SIG-M5 treated with dmso at 0.1 percent for 504 hours (cell line): ENCODE data around the gene FSIP1.

Experiments
- DNase-seq: peaks from one replicate; lab custom pipeline; 2025; ENCODE audit not compliant: unreplicated experiment; lab: John Stamatoyannopoulos, UW

FSIP1 gene

DNA sequence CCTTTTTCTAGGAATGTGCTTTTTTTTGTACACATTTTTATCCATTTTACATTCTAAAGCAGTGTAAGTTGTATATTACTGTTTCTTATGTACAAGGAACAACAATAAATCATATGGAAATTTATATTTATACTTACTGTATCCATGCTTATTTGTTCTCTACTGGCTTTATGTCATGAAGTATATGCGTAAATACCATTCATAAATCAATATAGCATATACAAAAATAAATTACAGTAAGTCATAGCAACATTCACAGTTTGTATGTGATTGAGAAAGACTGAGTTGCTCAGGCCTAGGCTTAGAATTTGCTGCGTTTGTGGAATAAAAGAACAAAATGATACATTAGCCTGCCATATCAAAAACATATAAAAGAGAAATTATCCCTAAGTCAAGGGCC is 185.3 kb downstream of the FSIP1 start:
- DNase-seq = no peak

DNA sequence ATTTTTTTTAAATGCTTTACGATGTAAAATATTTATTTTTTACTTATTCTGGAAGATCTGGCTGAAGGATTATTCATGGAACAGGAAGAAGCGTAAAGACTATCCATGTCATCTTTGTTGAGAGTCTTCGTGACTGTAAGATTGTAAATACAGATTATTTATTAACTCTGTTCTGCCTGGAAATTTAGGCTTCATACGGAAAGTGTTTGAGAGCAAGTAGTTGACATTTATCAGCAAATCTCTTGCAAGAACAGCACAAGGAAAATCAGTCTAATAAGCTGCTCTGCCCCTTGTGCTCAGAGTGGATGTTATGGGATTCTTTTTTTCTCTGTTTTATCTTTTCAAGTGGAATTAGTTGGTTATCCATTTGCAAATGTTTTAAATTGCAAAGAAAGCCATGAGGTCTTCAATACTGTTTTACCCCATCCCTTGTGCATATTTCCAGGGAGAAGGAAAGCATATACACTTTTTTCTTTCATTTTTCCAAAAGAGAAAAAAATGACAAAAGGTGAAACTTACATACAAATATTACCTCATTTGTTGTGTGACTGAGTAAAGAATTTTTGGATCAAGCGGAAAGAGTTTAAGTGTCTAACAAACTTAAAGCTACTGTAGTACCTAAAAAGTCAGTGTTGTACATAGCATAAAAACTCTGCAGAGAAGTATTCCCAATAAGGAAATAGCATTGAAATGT is 186.1 kb downstream of the FSIP1 start:
- no peak for DNase-seq

DNA sequence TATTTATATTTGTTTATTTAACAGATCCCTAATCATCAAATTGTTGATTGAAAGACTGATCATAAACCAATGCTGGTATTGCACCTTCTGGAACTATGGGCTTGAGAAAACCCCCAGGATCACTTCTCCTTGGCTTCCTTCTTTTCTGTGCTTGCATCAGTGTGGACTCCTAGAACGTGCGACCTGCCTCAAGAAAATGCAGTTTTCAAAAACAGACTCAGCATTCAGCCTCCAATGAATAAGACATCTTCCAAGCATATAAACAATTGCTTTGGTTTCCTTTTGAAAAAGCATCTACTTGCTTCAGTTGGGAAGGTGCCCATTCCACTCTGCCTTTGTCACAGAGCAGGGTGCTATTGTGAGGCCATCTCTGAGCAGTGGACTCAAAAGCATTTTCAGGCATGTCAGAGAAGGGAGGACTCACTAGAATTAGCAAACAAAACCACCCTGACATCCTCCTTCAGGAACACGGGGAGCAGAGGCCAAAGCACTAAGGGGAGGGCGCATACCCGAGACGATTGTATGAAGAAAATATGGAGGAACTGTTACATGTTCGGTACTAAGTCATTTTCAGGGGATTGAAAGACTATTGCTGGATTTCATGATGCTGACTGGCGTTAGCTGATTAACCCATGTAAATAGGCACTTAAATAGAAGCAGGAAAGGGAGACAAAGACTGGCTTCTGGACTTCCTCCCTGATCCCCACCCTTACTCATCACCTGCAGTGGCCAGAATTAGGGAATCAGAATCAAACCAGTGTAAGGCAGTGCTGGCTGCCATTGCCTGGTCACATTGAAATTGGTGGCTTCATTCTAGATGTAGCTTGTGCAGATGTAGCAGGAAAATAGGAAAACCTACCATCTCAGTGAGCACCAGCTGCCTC is 187.1 kb downstream of the FSIP1 start:
- DNase-seq = no peak

- DNase-seq = no peak
Measured at GRCh38 chr15:39594446-39595337, 187.9 kb downstream of the FSIP1 start.

- no peak for DNase-seq
Measured at GRCh38 chr15:39593656-39594445, 188.8 kb downstream of the FSIP1 start.

- no peak for DNase-seq
Measured at GRCh38 chr15:39593071-39593655, 189.5 kb downstream of the FSIP1 start.

DNA sequence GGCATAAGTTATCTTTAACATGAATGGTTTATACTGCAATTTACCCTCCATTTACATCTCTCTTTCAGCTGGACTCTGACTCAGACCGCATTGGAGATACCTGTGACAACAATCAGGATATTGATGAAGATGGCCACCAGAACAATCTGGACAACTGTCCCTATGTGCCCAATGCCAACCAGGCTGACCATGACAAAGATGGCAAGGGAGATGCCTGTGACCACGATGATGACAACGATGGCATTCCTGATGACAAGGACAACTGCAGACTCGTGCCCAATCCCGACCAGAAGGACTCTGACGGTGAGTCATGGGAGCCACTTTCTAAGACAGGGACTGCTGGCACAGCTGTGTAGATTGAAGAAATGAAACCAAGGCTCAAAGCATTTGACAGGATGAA is 190.1 kb downstream of the FSIP1 start:
- no peak for DNase-seq

DNA sequence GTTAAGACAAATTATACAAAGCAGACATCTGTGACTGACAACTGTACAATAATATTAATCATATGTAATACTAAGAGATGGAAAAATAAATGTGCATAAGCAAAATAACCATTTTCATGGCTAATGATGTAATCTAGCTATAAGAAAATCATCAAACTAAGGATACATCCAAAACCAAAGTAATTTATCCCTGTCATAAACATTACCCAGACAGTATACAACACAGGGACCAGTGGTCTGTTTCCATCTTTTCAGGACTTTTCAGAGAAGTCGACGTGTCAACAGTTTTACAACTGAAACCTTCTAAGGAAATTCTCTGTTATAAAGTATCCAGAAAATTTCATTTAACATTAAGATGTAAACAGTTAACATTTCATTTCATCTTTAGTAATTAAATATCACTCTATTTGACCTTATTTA is 190.7 kb downstream of the FSIP1 start:
- DNase-seq = no peak

GRCh38 chr15:39591141-39591895 is 191.3 kb downstream of the FSIP1 start:
- DNase-seq = no peak

DNA sequence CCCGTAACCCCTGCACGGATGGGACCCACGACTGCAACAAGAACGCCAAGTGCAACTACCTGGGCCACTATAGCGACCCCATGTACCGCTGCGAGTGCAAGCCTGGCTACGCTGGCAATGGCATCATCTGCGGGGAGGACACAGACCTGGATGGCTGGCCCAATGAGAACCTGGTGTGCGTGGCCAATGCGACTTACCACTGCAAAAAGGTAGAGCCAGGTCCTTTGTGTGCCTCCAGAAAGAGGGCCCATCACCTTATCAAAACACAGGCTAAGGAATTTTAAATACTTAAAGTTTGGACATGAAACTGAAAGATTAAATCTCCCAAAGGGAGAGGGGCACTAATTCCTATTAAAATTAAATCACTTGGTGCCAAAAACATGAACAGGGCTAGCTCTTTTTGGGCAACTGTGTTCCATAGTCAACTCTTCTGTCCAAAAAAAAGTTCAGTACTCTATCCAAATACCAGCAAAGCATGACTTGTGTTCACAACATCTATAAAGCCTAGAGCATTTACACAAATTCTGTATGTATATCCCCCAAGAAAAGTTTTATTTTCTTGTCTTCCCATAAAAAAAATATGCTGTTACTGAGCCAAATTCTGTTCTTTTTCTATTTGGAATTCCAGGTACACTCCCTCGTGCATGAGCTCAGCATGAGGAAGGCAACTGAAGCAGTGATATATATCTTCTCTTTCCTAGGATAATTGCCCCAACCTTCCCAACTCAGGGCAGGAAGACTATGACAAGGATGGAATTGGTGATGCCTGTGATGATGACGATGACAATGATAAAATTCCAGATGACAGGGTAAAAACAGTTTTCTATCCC is 192.6 kb downstream of the FSIP1 start:
- no peak for DNase-seq

DNA sequence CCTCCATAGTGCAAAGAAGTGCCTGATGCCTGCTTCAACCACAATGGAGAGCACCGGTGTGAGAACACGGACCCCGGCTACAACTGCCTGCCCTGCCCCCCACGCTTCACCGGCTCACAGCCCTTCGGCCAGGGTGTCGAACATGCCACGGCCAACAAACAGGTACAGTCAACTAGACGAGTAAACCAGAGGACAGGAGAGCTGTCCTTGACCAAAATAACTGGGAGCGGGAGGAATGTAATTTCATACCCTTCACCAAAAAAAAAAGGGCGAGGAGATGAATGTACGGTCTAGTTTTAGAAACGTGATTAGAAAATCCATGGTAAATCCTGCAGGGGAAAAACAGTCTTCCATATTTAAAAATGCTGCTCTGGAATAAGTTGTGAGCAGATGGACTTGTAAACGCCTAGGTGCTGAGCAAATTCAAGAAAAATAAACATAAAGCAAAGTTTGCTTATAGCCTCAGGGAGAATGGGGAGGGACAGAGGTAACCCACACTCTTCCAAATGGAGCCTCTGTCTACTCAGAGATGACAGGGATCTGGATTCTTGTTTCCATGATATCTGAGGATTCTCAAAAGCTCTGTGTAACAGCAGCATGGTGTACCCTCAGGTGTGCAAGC is 193.3 kb downstream of the FSIP1 start:
- DNase-seq = no peak

DNA sequence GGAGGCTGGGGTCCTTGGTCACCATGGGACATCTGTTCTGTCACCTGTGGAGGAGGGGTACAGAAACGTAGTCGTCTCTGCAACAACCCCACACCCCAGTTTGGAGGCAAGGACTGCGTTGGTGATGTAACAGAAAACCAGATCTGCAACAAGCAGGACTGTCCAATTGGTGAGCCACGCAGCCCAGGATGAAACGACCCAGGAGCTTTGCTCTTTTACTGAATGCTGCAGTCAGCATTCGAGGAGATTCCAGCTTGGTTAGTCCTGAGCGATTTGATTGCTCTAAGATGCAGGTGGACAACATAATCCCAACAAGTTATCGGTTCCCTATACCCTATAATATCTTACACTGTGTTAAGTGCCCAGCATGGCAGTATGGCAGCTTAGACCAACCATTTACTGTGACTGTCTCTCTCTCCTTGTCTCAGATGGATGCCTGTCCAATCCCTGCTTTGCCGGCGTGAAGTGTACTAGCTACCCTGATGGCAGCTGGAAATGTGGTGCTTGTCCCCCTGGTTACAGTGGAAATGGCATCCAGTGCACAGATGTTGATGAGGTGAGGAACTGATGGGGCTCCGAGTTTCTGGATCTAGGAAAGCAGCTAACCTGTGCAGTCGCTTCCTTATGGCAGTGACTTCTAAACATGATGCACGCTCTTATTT is 194.0 kb downstream of the FSIP1 start:
- no peak for DNase-seq

DNA sequence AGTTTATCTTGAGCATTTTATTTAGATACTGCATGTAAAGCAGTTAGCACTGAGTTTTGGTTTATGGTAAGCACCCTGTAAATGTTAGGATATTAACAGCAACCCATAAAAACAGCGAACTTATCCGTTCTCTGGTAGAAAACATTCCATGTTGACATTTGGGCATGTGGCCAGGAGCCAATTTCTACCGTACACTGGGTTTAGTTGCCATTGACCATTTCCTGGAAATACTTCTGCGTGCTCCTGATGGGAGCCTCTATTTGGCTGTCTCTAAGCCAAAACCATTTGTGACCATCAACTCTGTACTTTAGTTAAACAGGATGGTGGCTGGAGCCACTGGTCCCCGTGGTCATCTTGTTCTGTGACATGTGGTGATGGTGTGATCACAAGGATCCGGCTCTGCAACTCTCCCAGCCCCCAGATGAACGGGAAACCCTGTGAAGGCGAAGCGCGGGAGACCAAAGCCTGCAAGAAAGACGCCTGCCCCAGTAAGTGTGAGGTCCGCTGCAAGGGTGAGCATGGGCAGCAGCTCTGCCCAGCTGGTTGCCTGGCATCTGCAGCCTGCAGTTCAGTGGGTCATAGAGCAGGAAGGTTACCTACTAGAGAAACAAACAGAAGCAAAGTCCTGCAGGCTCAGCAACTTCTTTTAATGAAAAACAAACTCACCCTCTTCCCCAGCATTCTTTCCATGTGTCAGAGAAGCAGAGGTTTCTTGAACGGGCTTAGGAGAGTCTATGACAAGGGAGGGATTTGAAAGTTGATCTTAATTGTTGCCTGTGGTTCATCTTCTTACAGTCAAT is 194.7 kb downstream of the FSIP1 start:
- no peak for DNase-seq

DNA sequence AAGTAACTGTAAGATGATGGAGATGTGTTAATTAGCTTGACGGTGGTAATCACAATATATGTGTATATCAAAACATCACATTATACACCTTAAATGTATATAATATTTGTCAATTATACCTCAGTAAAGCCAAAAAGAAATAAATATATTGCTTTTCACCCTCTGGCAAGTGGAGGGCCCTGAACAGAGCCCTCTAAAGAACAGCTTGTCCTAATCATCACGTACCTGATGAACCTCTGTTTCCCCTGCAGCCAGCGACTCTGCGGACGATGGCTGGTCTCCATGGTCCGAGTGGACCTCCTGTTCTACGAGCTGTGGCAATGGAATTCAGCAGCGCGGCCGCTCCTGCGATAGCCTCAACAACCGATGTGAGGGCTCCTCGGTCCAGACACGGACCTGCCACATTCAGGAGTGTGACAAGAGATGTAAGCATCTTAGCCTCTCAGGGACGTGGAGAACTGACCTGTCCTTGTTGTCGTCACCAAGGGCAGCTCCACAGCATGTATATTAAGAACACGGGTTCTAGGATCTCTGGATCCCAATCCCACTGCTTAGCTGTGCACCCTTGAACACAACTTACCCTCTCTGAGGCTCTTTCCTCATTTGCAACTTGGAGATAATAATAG is 195.4 kb downstream of the FSIP1 start:
- no peak for DNase-seq

DNA sequence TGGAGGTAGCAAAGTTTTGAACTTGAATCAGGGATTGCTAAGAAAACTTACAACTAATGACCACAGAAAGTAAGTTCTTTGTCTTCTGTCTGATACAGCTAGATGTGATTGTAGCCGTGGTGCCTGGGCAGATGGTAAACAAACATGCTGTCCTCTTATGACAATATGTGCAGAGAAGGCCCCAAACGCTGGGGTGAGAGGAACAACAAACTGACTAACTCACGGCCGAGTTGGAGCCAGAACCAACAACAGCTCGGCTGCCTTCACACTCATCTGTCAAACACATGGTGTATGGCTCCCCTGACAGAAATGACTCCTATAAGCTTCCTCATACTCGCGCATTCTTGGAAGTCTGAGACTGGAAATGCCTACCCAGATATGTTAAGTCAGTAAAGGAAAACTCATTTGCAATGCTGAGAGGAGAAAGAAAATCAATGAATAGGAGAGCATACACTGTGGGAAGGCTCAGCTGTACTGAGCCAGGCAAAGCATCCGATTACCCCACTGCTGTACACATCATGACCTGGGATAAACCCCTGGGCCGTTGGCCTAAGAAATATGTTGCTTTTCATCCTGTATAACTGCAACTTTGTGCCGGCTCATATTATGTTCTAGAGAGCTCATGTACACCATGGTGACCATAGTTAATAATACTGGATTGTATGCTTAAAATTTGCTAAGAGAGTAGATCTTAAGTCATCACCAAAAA is 196.1 kb downstream of the FSIP1 start:
- DNase-seq = no peak

- no peak for DNase-seq
Measured at GRCh38 chr15:39585871-39586301, 196.8 kb downstream of the FSIP1 start.
